HG03025 (cell line): ENCODE results near the gene RAPGEF5.

Source experiments
- ATAC-seq: cut with Tn5 transposase; IDR thresholded peaks from one replicate; pipeline ENCODE4 v1.9.1; 2021; ENCODE audit warnings: mild to moderate bottlenecking, moderate library complexity; ENCODE audit not compliant: unreplicated experiment, low FRiP score

Gene RAPGEF5

GRCh38 chr7:22319424-22320403 is 37.2 kb downstream of the RAPGEF5 start:
- no peak for ATAC-seq

GRCh38 chr7:22318376-22318775 is 38.6 kb downstream of the RAPGEF5 start:
- no peak for ATAC-seq

- ATAC-seq: no peak
Observed at GRCh38 chr7:22317632-22318031, 39.3 kb downstream of the RAPGEF5 start.

- ATAC-seq: no peak
Observed at GRCh38 chr7:22316914-22317313, 40.0 kb downstream of the RAPGEF5 start.

- no peak for ATAC-seq
Observed at GRCh38 chr7:22307816-22308215, 49.1 kb downstream of the RAPGEF5 start.

- ATAC-seq: no peak
Observed at GRCh38 chr7:22305706-22306105, 51.2 kb downstream of the RAPGEF5 start.

GRCh38 chr7:22302951-22303423 is 54.0 kb downstream of the RAPGEF5 start:
- ATAC-seq: no peak

GRCh38 chr7:22302193-22302592 is 54.8 kb downstream of the RAPGEF5 start:
- no peak for ATAC-seq

- no peak for ATAC-seq
Observed at GRCh38 chr7:22301790-22302189, 55.2 kb downstream of the RAPGEF5 start.

- no peak for ATAC-seq
Observed at GRCh38 chr7:22300839-22301238, 56.1 kb downstream of the RAPGEF5 start.

- no peak for ATAC-seq
Observed at GRCh38 chr7:22296916-22297315, 60.0 kb downstream of the RAPGEF5 start.

GRCh38 chr7:22296265-22296566 is 60.7 kb downstream of the RAPGEF5 start:
- ATAC-seq: no peak

- ATAC-seq: no peak
Observed at GRCh38 chr7:22295402-22296264, 61.3 kb downstream of the RAPGEF5 start.

GRCh38 chr7:22292531-22292930 is 64.4 kb downstream of the RAPGEF5 start:
- ATAC-seq: no peak

- no peak for ATAC-seq
Observed at GRCh38 chr7:22291977-22292376, 65.0 kb downstream of the RAPGEF5 start.

GRCh38 chr7:22288202-22288601 is 68.8 kb downstream of the RAPGEF5 start:
- ATAC-seq: no peak

GRCh38 chr7:22287412-22287811 is 69.5 kb downstream of the RAPGEF5 start:
- no peak for ATAC-seq

GRCh38 chr7:22286436-22286835 is 70.5 kb downstream of the RAPGEF5 start:
- no peak for ATAC-seq

GRCh38 chr7:22281481-22281880 is 75.5 kb downstream of the RAPGEF5 start:
- ATAC-seq: no peak

GRCh38 chr7:22280031-22280430 is 76.9 kb downstream of the RAPGEF5 start:
- no peak for ATAC-seq

- no peak for ATAC-seq
Observed at GRCh38 chr7:22278660-22279059, 78.3 kb downstream of the RAPGEF5 start.
